ENCODE measurements around the gene SNX1.
"Not testable (repeated sequence)": the region's sequence is repeated elsewhere in the genome, so short reads cannot be mapped to it uniquely, and the experiment has no call there.

Gene SNX1

GRCh38 chr15:64082757-64083156, 13.0 kb upstream of the SNX1 start:
- no peak for DNase-seq

GRCh38 chr15:64089543-64090280, 6.1 kb upstream of the SNX1 start:
- no peak for DNase-seq

GRCh38 chr15:64090527-64090926, 5.3 kb upstream of the SNX1 start:
- no peak for DNase-seq

- no peak for DNase-seq
Measured at GRCh38 chr15:64092075-64092820, 3.5 kb upstream of the SNX1 start.

GRCh38 chr15:64092864-64093626, 2.7 kb upstream of the SNX1 start:
- DNase-seq, result peak; percentile 53

- DNase-seq, result peak; percentile 99
Measured at GRCh38 chr15:64093627-64094417, 2.0 kb upstream of the SNX1 start, which contains the start of gene CIAO2A. Gene CIAO2A, minus strand, starts transcription at chr15:64093838. Its CDS starts 70 bp downstream, at chr15:64093768.

GRCh38 chr15:64095431-64095794, 369 bp upstream of the SNX1 start:
- no peak for DNase-seq

- peak; percentile 38 for DNase-seq
Measured at GRCh38 chr15:64096668-64097384, 1.0 kb downstream of the SNX1 start.

GRCh38 chr15:64099379-64099778, 3.6 kb downstream of the SNX1 start:
- no peak for DNase-seq

GRCh38 chr15:64100958-64101357, 5.2 kb downstream of the SNX1 start:
- no peak for DNase-seq

GRCh38 chr15:64102497-64102896, 6.7 kb downstream of the SNX1 start:
- no peak for DNase-seq

GRCh38 chr15:64105113-64105704, 9.4 kb downstream of the SNX1 start:
- DNase-seq, result no peak

GRCh38 chr15:64107337-64107736, 11.6 kb downstream of the SNX1 start:
- no peak for DNase-seq

- DNase-seq, result not testable (repeated sequence)
Measured at GRCh38 chr15:64110108-64110701, 14.4 kb downstream of the SNX1 start.

GRCh38 chr15:64110950-64111678, 15.3 kb downstream of the SNX1 start:
- no peak for DNase-seq

GRCh38 chr15:64111679-64112050, 15.9 kb downstream of the SNX1 start:
- no peak for DNase-seq

- no peak for DNase-seq
Measured at GRCh38 chr15:64112073-64112772, 16.4 kb downstream of the SNX1 start.

GRCh38 chr15:64112904-64113303, 17.1 kb downstream of the SNX1 start:
- no peak for DNase-seq

GRCh38 chr15:64117759-64118487, 22.1 kb downstream of the SNX1 start:
- no peak for DNase-seq
